ENCODE measurements around the gene AXDND1. TPM values are rescaled to one million over a fixed set of nuclear protein-coding genes. Genes with fewer than 3 reads are reported as not detected.

AXDND1 gene
- total RNA-seq, 1 experiment from 2014 or later, result 0.48 TPM

DNA sequence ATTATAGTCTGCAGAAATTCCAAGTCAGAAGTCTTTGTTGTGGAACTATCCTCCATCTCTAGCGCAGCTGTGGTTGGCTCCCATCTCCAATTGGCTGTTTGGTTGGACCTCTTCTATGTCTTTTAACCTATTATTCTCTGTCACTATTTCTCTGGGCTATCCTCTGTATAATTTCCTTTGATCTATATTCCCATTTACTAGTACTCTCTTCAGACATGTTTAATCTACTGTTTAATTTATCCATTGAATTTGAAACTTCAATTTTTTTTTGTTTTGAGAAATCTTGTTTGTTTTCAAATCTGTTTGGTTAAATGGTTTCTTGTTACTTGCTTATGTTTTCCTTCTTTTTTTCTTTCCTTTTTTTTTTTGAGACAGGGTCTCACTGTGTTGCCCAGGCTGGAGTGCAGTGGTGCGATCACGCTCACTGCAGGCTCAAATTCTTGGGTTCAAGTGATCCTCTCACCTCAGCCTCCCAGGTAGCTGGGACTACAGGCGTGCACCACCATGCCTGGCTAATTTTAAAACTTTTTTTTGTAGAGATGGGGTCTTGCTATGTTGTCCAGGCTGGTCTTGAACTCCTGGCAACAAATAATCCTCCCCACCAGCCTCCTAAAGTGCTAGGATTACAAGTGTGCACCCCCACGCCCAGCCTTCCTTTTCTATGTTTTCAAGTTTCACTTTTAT, 44.1 kb upstream of the AXDND1 start:
- H2BK12ac ChIP-seq (ENCODE audit: insufficient read length, low read depth, low read length), result no peak overlapping the region
- H3K18ac ChIP-seq (ENCODE audit: insufficient read length, low read depth, low read length), result no peak overlapping the region
- Mint-ChIP-seq H3K27ac (no peak overlapping the region), H3K4me3 (no peak overlapping the region), H3K36me3 (ENCODE audit: insufficient read depth in 1 of 3, low read depth in 3 of 3) (peaks cover 0 to 5% (median 0%) of the 10 kb centered on the region in 3 experiments; a peak in 1 of 7 replicates), H3K27me3 (ENCODE audit: low read depth) (no peaks in the 10 kb centered on the region), H3K9me3 (no peaks in the 10 kb centered on the region), H3K4me1 (peaks cover 9 to 10% of the 10 kb centered on the region in 2 experiments; a peak in 3 of 4 replicates)
- H3K4me1 ChIP-seq (ENCODE audit: insufficient read depth, low read length), result no peaks in the 10 kb centered on the region
- H3T11ph ChIP-seq (ENCODE audit: low read length), result no peak overlapping the region
- no peak overlapping the region for H3K23ac ChIP-seq (ENCODE audit: insufficient read length, low read depth, low read length)
- H2BK120ac ChIP-seq (ENCODE audit: low read depth, low read length, poor library complexity, severe bottlenecking), result no peak overlapping the region
- no peak overlapping the region for H3K4ac ChIP-seq (ENCODE audit: low read depth, low read length)
- no peak for DNase-seq
- H4K8ac ChIP-seq (replicated peaks; ENCODE audit: insufficient read length, low read depth, low read length), result no peak overlapping the region
- no peak overlapping the region for H4K5ac ChIP-seq (ENCODE audit: insufficient read length, low read depth, low read length)
- H3K14ac ChIP-seq (ENCODE audit: insufficient read depth, low read length), result no peak overlapping the region
- no peak overlapping the region for H2AK5ac ChIP-seq (ENCODE audit: insufficient read length, low read length)
- no peaks in the 10 kb centered on the region for H3K9me3 ChIP-seq (ENCODE audit: control insufficient read depth, low read depth, low read length)
- no peak overlapping the region for H2BK5ac ChIP-seq (ENCODE audit: insufficient read length, low read length)
- no peaks in the 10 kb centered on the region for H3K27me3 ChIP-seq (ENCODE audit: insufficient read depth, low read length)
- H3K4me2 ChIP-seq (ENCODE audit: insufficient read depth, insufficient read length, low read length), result no peak overlapping the region
- H3K27ac ChIP-seq (ENCODE audit: insufficient read length, low read depth, low read length), result no peak overlapping the region
- H3K23me2 ChIP-seq (ENCODE audit: insufficient read length, low read depth, low read length, poor library complexity, severe bottlenecking), result no peaks in the 10 kb centered on the region
- H3K56ac ChIP-seq (ENCODE audit: insufficient read length, low read depth, low read length), result no peak overlapping the region
- no peaks in the 10 kb centered on the region for H3K79me2 ChIP-seq (ENCODE audit: insufficient read depth, low read length)
- H4K91ac ChIP-seq (ENCODE audit: insufficient read length, low read depth, low read length), result no peak overlapping the region
- H3K79me1 ChIP-seq (ENCODE audit: insufficient read depth, low read depth, low read length, poor library complexity, severe bottlenecking), result no peaks in the 10 kb centered on the region
- no peak overlapping the region for H2BK15ac ChIP-seq (ENCODE audit: low read depth, low read length)
- no peak overlapping the region for H2AFZ ChIP-seq (ENCODE audit: low read length)
- TF ChIP-seq, protein P1, sequence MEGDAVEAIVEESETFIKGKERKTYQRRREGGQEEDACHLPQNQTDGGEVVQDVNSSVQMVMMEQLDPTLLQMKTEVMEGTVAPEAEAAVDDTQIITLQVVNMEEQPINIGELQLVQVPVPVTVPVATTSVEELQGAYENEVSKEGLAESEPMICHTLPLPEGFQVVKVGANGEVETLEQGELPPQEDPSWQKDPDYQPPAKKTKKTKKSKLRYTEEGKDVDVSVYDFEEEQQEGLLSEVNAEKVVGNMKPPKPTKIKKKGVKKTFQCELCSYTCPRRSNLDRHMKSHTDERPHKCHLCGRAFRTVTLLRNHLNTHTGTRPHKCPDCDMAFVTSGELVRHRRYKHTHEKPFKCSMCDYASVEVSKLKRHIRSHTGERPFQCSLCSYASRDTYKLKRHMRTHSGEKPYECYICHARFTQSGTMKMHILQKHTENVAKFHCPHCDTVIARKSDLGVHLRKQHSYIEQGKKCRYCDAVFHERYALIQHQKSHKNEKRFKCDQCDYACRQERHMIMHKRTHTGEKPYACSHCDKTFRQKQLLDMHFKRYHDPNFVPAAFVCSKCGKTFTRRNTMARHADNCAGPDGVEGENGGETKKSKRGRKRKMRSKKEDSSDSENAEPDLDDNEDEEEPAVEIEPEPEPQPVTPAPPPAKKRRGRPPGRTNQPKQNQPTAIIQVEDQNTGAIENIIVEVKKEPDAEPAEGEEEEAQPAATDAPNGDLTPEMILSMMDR (conservative IDR thresholded peaks at IDR 0.05), result no peak
- H4K20me1 ChIP-seq (ENCODE audit: control insufficient read depth, insufficient read depth, insufficient read length), result no peaks in the 10 kb centered on the region
- no CpG with 5 or more reads among the region's 5 CpGs for WGBS (ENCODE audit: extremely low coverage, insufficient read length, low lambda C conversion rate)
- H3K9ac ChIP-seq (ENCODE audit: extremely low read depth, insufficient read length, low read length), result no peak overlapping the region
- no peak overlapping the region for H2BK20ac ChIP-seq (ENCODE audit: low read depth, low read length, poor library complexity, severe bottlenecking)
